Camera-type eye (tissue), 1 donor: ENCODE data around the gene SPATA21. TPM values are rescaled to one million over a fixed set of nuclear protein-coding genes. Genes with fewer than 3 reads are reported as not detected.

Experiments used
- total RNA-seq: library from RNA; depleted of rRNA; stranded (reverse); fragments of >200 nt; gene quantifications from one replicate; pipeline ENCODE4 v1.2.3, GENCODE V29; 2014

The SPATA21 gene
- total RNA-seq, result not detected

GRCh38 chr1:16436946-16437474 is at the start of gene SPATA21:
Gene SPATA21 (minus strand): TSS chr1:16437424. CDS start chr1:16431371, 6,053 bp downstream.

GRCh38 chr1:16440470-16441281 is 3.5 kb upstream of the SPATA21 start, which contains the start of gene NECAP2:
Gene NECAP2 (plus strand): TSS chr1:16440724. CDS start chr1:16440762, 38 bp downstream.

GRCh38 chr1:16366722-16367257 is 70.4 kb downstream of the SPATA21 start, which contains the start of gene SZRD1:
Gene SZRD1 (plus strand): TSS chr1:16367242. CDS start chr1:16367258, 16 bp downstream.

GRCh38 chr1:16351994-16352841 is 85.0 kb downstream of the SPATA21 start, which contains the start of gene FBXO42:
Gene FBXO42 (minus strand): TSS chr1:16352480. CDS start chr1:16315418, 37,062 bp downstream.

Other genes with a start within 250 kb of the SPATA21 start
- gene ARHGEF19, start 224.8 kb downstream of the SPATA21 start, total RNA-seq, result 12.5 TPM
- gene CPLANE2, start 200.2 kb downstream of the SPATA21 start, total RNA-seq, result 8.9 TPM
- 35.8 TPM for gene FBXO42, start 84.9 kb downstream of the SPATA21 start, total RNA-seq
- gene SZRD1, start 70.2 kb downstream of the SPATA21 start, total RNA-seq, result 32.4 TPM
- 48.2 TPM for gene NECAP2, start 3.3 kb upstream of the SPATA21 start, total RNA-seq
- under 0.01 TPM for gene RNU1-1, start 76.9 kb upstream of the SPATA21 start, total RNA-seq
- 151 TPM for gene NBPF1, start 176.1 kb upstream of the SPATA21 start, total RNA-seq
- gene RNU1-3, start 229.5 kb upstream of the SPATA21 start, total RNA-seq, result under 0.01 TPM